Neutrophil (primary cell): ENCODE data around the gene TWIST2.

Source experiments
- H3K27ac ChIP-seq: fragments of 200-600 bp; sonication (generic); 2 replicates; pipeline ENCODE4 v1.5.1; 2016; ENCODE audit warnings: mild to moderate bottlenecking, moderate library complexity
- H3K27me3 ChIP-seq: fragments of 200-600 bp; sonication (generic); 2 replicates; pipeline ENCODE4 v1.6.0; 2016; ENCODE audit warnings: mild to moderate bottlenecking
- H3K36me3 ChIP-seq: fragments of 200-600 bp; sonication (generic); 2 replicates; pipeline ENCODE4 v1.5.1; 2017
- H3K4me1 ChIP-seq, 2 experiments: fragments of 200-600 bp in 1 of 2; sonication (generic) in 1 of 2; 1 replicate in 1 of 2; 2 replicates in 1 of 2; pipeline versions ENCODE4 v1.5.1 to v1.6.1; 2013 to 2016; ENCODE audit warnings: low read depth in 1 of 2, low read length in 1 of 2, mild to moderate bottlenecking in 1 of 2, moderate library complexity in 1 of 2; ENCODE audit not compliant: control insufficient read depth in 1 of 2, insufficient read depth in 1 of 2
- H3K4me3 ChIP-seq, 2 experiments: fragments of 200-600 bp in 1 of 2; sonication (generic) in 1 of 2; 1 replicate in 1 of 2; 2 replicates in 1 of 2; pipeline ENCODE4 v1.5.1; 2013 to 2016; ENCODE audit warnings: low read depth in 1 of 2, low read length in 1 of 2, mild to moderate bottlenecking in 1 of 2, moderate library complexity in 1 of 2
- H3K9me3 ChIP-seq: fragments of 200-600 bp; sonication (generic); 2 replicates; pipeline ENCODE4 v1.5.1; 2016
- TF ChIP-seq, protein P1 (sequence below): fragments of 200-600 bp; sonication (generic); IDR thresholded peaks from 2 replicates; pipeline ENCODE4 v1.5.1; 2016; ENCODE audit warnings: antibody characterized with exemption

TWIST2 gene

DNA sequence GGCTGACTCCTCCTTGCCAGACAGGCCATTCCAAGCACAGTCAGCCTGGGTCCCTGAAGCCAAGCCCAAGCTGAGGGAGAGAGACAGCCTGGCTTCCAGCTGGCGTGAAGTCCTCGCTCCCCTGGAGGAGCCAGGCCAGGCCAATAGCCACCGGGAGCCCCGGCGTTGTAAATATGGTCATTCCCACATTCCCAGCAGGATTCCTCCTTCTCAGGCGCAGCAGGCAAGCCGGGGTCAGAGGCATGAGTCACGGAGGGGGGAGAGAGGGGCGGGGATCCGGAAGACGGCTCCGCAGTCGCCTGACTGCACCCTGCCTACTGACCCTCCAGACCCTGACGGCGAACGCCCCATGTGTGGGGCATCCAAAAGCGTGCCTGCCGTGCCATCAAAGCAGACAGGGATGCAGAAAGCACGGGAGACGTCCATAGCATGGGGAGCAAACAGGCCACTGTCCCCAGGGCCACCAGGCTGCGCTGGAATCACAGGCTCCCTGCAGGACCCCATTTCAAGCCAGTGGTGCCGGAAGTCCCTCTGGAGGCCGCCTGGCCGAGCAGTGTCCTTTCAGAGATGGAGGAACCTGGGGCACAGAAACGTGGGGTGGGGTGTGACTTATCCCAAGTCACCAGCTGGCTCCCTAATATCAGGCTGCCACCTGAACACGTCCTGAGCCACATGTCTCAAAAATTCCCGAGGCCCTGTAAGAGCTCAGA is 48.2 kb downstream of the TWIST2 start:
- Histone ChIP-seq H3K4me1 (no peaks in the 10 kb centered on the region), H3K9me3 (no peaks in the 10 kb centered on the region), H3K27me3 (peaks cover 44% of the 10 kb centered on the region), H3K27ac (no peak overlapping the region), H3K36me3 (no peaks in the 10 kb centered on the region), H3K4me3 (no peak overlapping the region)
- TF ChIP-seq, protein P1, sequence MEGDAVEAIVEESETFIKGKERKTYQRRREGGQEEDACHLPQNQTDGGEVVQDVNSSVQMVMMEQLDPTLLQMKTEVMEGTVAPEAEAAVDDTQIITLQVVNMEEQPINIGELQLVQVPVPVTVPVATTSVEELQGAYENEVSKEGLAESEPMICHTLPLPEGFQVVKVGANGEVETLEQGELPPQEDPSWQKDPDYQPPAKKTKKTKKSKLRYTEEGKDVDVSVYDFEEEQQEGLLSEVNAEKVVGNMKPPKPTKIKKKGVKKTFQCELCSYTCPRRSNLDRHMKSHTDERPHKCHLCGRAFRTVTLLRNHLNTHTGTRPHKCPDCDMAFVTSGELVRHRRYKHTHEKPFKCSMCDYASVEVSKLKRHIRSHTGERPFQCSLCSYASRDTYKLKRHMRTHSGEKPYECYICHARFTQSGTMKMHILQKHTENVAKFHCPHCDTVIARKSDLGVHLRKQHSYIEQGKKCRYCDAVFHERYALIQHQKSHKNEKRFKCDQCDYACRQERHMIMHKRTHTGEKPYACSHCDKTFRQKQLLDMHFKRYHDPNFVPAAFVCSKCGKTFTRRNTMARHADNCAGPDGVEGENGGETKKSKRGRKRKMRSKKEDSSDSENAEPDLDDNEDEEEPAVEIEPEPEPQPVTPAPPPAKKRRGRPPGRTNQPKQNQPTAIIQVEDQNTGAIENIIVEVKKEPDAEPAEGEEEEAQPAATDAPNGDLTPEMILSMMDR, result no peak

DNA sequence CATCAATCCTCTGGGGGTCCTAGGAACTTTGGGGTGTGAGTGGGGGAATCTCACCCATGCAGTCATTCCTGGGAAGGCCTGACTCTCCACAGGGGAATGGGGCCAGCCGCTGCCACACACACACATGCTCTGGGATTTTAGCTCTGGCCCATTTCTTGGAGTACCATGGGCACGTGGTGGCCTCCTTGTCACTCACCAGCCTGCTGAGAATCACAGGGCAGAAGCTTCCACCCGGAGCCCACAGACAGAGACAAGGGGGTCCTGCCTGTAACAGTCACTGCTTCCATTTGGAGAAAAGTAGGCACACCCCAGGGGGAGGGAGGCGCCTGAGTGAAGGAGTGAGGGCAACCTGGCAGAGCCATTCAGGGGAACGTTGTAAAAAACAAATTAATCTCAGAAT is 48.8 kb downstream of the TWIST2 start:
- Histone ChIP-seq H3K4me1 (no peaks in the 10 kb centered on the region), H3K27ac (no peak overlapping the region), H3K4me3 (no peak overlapping the region), H3K9me3 (no peaks in the 10 kb centered on the region), H3K36me3 (no peaks in the 10 kb centered on the region), H3K27me3 (peaks cover 44% of the 10 kb centered on the region)
- TF ChIP-seq, protein P1, result no peak

DNA sequence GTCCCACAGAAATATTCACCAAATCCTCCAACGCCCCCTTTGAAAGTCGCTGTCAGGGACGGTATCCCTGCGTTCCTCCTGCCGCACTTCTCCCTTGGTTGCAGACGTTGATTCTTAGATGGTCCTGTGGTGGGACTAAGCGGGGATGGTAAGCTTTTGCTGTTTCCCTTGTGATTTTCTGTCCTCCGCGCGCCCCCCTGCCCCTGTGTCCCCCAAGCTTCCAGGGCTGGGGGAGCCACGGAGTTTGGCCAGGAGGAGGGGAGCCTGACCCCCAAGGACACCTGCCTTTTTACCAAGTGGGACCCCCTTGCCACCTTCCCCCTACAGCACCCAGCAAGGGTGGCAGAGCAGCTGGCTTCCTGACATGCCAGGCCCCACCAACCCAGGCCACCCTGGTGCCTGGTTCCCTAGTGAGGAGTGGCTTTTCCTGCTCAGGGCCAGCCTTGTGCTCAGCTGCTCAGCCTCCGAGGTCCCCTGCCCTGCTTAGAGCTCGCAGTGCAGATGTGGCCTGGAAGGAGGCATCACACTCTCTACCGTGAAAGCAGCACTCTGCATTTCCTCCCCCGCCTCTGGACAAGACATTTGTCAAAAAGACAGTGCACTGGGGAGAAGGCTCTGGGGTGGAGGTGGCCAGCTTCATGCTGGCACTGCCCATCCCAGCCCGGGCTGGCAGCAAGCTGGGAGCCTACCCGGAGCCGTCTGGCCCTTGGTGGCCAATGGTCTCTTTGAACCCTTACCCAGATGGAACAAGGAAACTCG is 49.4 kb downstream of the TWIST2 start:
- no peaks in the 10 kb centered on the region for H3K36me3 ChIP-seq
- H3K27me3 ChIP-seq, result peaks cover 44% of the 10 kb centered on the region
- TF ChIP-seq, protein P1, result no peak
- no peak overlapping the region for H3K4me3 ChIP-seq
- H3K9me3 ChIP-seq, result no peaks in the 10 kb centered on the region
- H3K27ac ChIP-seq, result no peak overlapping the region
- H3K4me1 ChIP-seq, result no peaks in the 10 kb centered on the region

DNA sequence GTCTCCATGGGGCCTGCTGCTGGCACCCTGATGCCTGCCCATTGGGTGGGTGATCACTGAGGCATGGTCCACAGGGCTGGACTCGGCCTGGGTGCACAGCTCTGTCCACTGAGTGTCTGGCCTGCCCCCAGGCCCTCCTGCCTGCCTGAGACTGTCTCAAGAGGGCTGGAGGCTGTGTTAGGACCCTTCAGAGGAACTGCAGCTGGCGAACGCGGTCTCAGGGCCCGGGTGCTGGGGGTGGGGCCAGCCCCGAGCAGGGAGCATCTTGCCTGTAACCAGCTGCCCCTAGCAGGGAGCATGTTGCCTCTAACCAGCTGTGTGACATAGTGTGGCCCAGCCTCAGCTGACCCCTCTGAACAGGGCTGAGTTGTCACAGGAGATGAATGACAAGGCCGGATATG is 50.0 kb downstream of the TWIST2 start:
- no peaks in the 10 kb centered on the region for H3K36me3 ChIP-seq
- no peak overlapping the region for H3K27ac ChIP-seq
- TF ChIP-seq, protein P1, result no peak
- H3K4me1 ChIP-seq, result no peaks in the 10 kb centered on the region
- H3K9me3 ChIP-seq, result no peaks in the 10 kb centered on the region
- peaks cover 44% of the 10 kb centered on the region for H3K27me3 ChIP-seq
- no peak overlapping the region for H3K4me3 ChIP-seq

DNA sequence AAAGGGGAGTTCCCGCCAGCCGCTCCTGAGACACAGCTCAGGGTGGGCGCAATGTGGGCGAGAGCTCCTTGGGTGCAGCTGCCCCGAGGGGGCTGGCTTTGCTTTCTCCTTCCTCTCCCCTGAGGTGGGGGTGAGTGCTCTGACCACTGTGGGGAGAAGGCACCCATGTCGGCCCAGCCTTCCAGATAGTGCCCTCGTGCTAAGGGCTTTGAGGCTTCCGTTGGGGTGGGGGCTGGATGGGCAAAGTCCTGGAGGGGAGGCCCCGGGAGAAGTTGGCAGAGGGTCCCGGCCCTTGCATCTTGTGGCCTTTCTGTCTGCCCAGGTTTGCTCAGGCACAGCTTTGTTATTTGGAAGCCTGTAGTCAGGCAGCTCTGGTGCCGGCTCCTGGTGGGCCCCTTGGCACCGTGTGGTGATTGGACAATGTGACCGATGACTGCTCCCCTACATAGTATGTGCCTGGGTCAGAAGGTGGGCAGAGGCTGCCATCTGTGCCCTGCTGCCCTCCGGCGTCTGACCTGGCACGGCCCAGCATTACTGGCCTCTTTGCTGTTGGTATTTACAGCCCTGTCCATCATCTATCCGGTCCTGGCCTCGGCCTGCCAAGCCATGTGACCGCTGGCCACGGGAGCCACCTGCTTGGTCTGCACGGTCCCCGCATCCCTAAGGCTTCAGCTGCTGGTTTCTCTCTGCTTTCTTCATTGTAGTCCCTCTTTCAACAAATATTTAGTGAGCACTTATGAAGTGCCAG is 50.8 kb downstream of the TWIST2 start:
- TF ChIP-seq, protein P1, result no peak

More for the DNA sequence above, 50.8 kb downstream of the TWIST2 start:
- no peaks in the 10 kb centered on the region for H3K36me3 ChIP-seq
- no peak overlapping the region for H3K27ac ChIP-seq
- H3K9me3 ChIP-seq, result no peaks in the 10 kb centered on the region
- peaks cover 43% of the 10 kb centered on the region for H3K27me3 ChIP-seq
- H3K4me1 ChIP-seq, result no peaks in the 10 kb centered on the region
- H3K4me3 ChIP-seq, result no peak overlapping the region
